Keratinocyte (primary cell): ENCODE measurements around the gene GPATCH2. TPM values are rescaled to one million over a fixed set of nuclear protein-coding genes. Genes with fewer than 3 reads are reported as not detected.
A peak's percentile ranks its signal among the peaks of the same experiment; 100 is the strongest.

Experiments used
- DNase-seq: peaks from one replicate; pipeline ENCODE4 v3.0.0-alpha.2; 2011; ENCODE audit warnings: low read depth, missing footprints, low spot score
- FAIRE-seq: peaks from 2 replicates; lab custom pipeline; 2011; peaks lifted over from hg19 to GRCh38; lab: Jason Lieb, UNC
- H2AFZ ChIP-seq: 2 replicates; pipeline ENCODE4 v1.6.0; 2012; ENCODE audit warnings: low read length, control low read depth, inconsistent platforms; ENCODE audit not compliant: control insufficient read depth
- H3K27ac ChIP-seq: 2 replicates; pipeline ENCODE4 v1.5.1; 2011; ENCODE audit warnings: low read length; ENCODE audit not compliant: control insufficient read depth, insufficient read depth
- H3K27me3 ChIP-seq: 3 replicates; pipeline ENCODE4 v1.6.0; 2011; ENCODE audit warnings: low read length; ENCODE audit not compliant: control insufficient read depth, insufficient read depth; ENCODE audit errors: extremely low read depth
- H3K36me3 ChIP-seq, 2 experiments: 2 replicates in 1 of 2; 3 replicates in 1 of 2; pipeline ENCODE4 v1.5.1; 2011; ENCODE audit warnings: low read length in 2 of 2, mild to moderate bottlenecking in 1 of 2; ENCODE audit not compliant: control insufficient read depth in 2 of 2, insufficient read depth in 2 of 2; ENCODE audit errors: extremely low read depth in 1 of 2
- H3K4me1 ChIP-seq: 3 replicates; pipeline ENCODE4 v1.5.1; 2011; ENCODE audit warnings: low read length; ENCODE audit not compliant: control insufficient read depth, insufficient read depth; ENCODE audit errors: extremely low read depth
- H3K4me2 ChIP-seq: 3 replicates; pipeline ENCODE4 v1.6.0; 2011; ENCODE audit warnings: low read depth, low read length; ENCODE audit not compliant: control insufficient read depth, insufficient read depth; ENCODE audit errors: extremely low read depth
- H3K4me3 ChIP-seq, 3 experiments: fragments of 200-600 bp in 1 of 3; sonication (generic) in 1 of 3; 2 replicates in 2 of 3; 3 replicates in 1 of 3; pipeline ENCODE4 v1.5.1; 2011 to 2016; ENCODE audit warnings: low read length in 3 of 3, mild to moderate bottlenecking in 3 of 3, control low read depth in 2 of 3, inconsistent platforms in 1 of 3, low read depth in 1 of 3, mixed read lengths in 1 of 3, mixed run types in 1 of 3, moderate library complexity in 1 of 3; ENCODE audit not compliant: control insufficient read depth in 2 of 3, insufficient read depth in 2 of 3; ENCODE audit errors: extremely low read depth in 1 of 3
- H3K79me2 ChIP-seq: 2 replicates; pipeline ENCODE4 v1.6.0; 2012; ENCODE audit warnings: low read length; ENCODE audit not compliant: control insufficient read depth, insufficient read depth
- H3K9ac ChIP-seq: 3 replicates; pipeline ENCODE4 v1.6.0; 2011; ENCODE audit warnings: low read length; ENCODE audit not compliant: control insufficient read depth, insufficient read depth; ENCODE audit errors: extremely low read depth
- H3K9me1 ChIP-seq: 3 replicates; pipeline ENCODE4 v1.6.0; 2011; ENCODE audit warnings: low read length; ENCODE audit not compliant: control insufficient read depth, insufficient read depth; ENCODE audit errors: extremely low read depth
- H3K9me3 ChIP-seq: 2 replicates; pipeline ENCODE4 v1.5.1; 2012; ENCODE audit warnings: low read depth, low read length; ENCODE audit not compliant: control insufficient read depth
- H4K20me1 ChIP-seq: 3 replicates; pipeline ENCODE4 v1.6.0; 2011; ENCODE audit warnings: low read length; ENCODE audit not compliant: control insufficient read depth, insufficient read depth; ENCODE audit errors: extremely low read depth
- EZH2 ChIP-seq: IDR thresholded peaks from one replicate; pipeline ENCODE4 v1.6.1; 2012; ENCODE audit warnings: inconsistent platforms, mild to moderate bottlenecking, low read length, moderate library complexity
- dilution Hi-C: fragments of 300-500 bp; cut with MboI; formaldehyde crosslinking; loops from one replicate; pipeline ENCODE4 v1.7.0; 2020; ENCODE audit warnings: low sequenced_read_pairs; ENCODE audit not compliant: extremely low pct_ligation_motif_present
- polyA plus RNA-seq, 5 experiments: library from polyadenylated mRNA; depleted of rRNA in 3 of 5; stranded (reverse) in 3 of 5; stranded (forward) in 1 of 5; unstranded in 1 of 5; fragments of >200 nt; gene quantifications; 1 replicate in 1 of 5; 2 replicates in 3 of 5; 3 replicates in 1 of 5; pipeline versions ENCODE4 v1.2.1 to v1.2.3, GENCODE V29; 2011 to 2012; ENCODE audit warnings: missing spikeins in 2 of 5, low read depth in 1 of 5, low replicate concordance in 1 of 5
- TF ChIP-seq, protein P1 (sequence below), 3 experiments: IDR thresholded peaks in 1 of 3; conservative IDR thresholded peaks in 1 of 3; optimal IDR thresholded peaks in 1 of 3; 2 replicates in 2 of 3; 3 replicates in 1 of 3; pipeline versions ENCODE3 to v1.5.1; 2011; ENCODE audit warnings: low read length in 3 of 3, mild to moderate bottlenecking in 3 of 3, moderate library complexity in 2 of 3, control low read depth in 1 of 3, inconsistent platforms in 1 of 3; ENCODE audit not compliant: insufficient read depth in 2 of 3; ENCODE audit errors: extremely low read depth in 1 of 3

GPATCH2 gene
- polyA plus RNA-seq, 1 donor (not counting 4 experiments of a cell fraction or from before 2014, with no cell fraction given): 15.7 TPM

- DNase-seq (no peak), FAIRE-seq (no peak)
- no peaks in the 10 kb centered on the region for H3K9me3 ChIP-seq
- no peaks in the 10 kb centered on the region for H3K4me1 ChIP-seq
- H3K27ac ChIP-seq: no peak overlapping the region
- H2AFZ ChIP-seq: no peak overlapping the region
- no peaks in the 10 kb centered on the region for H3K9me1 ChIP-seq
- no peak overlapping the region for H3K4me2 ChIP-seq
- peaks cover 1% of the 10 kb centered on the region for H3K79me2 ChIP-seq
- H3K9ac ChIP-seq: no peak overlapping the region
- H3K36me3 ChIP-seq: no peaks in the 10 kb centered on the region
- dilution Hi-C loops: no loop called here
- no peaks in the 10 kb centered on the region for H4K20me1 ChIP-seq
- no peaks in the 10 kb centered on the region for H3K27me3 ChIP-seq
- no peak for TF ChIP-seq EZH2
- TF ChIP-seq, protein P1, sequence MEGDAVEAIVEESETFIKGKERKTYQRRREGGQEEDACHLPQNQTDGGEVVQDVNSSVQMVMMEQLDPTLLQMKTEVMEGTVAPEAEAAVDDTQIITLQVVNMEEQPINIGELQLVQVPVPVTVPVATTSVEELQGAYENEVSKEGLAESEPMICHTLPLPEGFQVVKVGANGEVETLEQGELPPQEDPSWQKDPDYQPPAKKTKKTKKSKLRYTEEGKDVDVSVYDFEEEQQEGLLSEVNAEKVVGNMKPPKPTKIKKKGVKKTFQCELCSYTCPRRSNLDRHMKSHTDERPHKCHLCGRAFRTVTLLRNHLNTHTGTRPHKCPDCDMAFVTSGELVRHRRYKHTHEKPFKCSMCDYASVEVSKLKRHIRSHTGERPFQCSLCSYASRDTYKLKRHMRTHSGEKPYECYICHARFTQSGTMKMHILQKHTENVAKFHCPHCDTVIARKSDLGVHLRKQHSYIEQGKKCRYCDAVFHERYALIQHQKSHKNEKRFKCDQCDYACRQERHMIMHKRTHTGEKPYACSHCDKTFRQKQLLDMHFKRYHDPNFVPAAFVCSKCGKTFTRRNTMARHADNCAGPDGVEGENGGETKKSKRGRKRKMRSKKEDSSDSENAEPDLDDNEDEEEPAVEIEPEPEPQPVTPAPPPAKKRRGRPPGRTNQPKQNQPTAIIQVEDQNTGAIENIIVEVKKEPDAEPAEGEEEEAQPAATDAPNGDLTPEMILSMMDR (optimal IDR thresholded peaks at IDR 0.05 in 1 of 3, IDR thresholded peaks at IDR 0.05 in 1 of 3, conservative IDR thresholded peaks at IDR 0.05 in 1 of 3; ENCODE audit: extremely low read depth in 1 of 3, insufficient read depth in 2 of 3, low read length in 3 of 3): no peak
- no peak overlapping the region for H3K4me3 ChIP-seq
Measured at GRCh38 chr1:217534566-217534965, 96.3 kb downstream of the GPATCH2 start.

DNA sequence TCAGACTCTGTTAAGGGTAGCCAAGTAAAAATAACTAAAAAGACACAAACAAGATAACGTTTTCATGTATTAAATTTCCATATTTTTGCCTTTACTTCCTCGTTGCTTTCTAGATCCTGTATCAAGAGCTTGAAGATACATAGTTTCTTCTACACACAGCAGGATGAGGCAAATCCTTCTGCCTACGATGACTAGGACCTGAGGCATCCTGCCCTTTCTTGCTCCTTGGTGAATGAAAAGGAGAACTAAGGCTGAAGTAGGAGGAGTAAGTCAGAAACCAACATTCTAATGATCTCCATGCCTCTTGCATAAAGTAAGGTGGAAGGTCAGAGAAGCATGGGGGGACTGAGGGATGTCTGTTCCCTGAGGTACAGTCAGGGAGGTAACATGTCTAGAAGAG is 102.6 kb downstream of the GPATCH2 start:
- no peaks in the 10 kb centered on the region for H3K36me3 ChIP-seq
- H3K79me2 ChIP-seq: peaks cover 3% of the 10 kb centered on the region
- H3K9me3 ChIP-seq: no peaks in the 10 kb centered on the region
- peak overlapping the region; percentile 53 for H2AFZ ChIP-seq
- peaks cover 33% of the 10 kb centered on the region for H3K4me1 ChIP-seq
- peak overlapping the region; percentile 79 for H3K27ac ChIP-seq
- DNase-seq (peak; percentile 36), FAIRE-seq (peak; percentile 98)
- TF ChIP-seq EZH2: no peak
- TF ChIP-seq, protein P1 (optimal IDR thresholded peaks at IDR 0.05 in 1 of 3, IDR thresholded peaks at IDR 0.05 in 1 of 3, conservative IDR thresholded peaks at IDR 0.05 in 1 of 3; ENCODE audit: extremely low read depth in 1 of 3, insufficient read depth in 2 of 3, low read length in 3 of 3): no peak
- no peaks in the 10 kb centered on the region for H4K20me1 ChIP-seq
- no peaks in the 10 kb centered on the region for H3K9me1 ChIP-seq
- H3K9ac ChIP-seq: peak overlapping the region; percentile 43
- H3K4me3 ChIP-seq: peak overlapping the region in 2 of 3 experiments; percentile 5 to 45
- H3K4me2 ChIP-seq: peak overlapping the region; percentile 66
- dilution Hi-C loops: no loop called here
- no peaks in the 10 kb centered on the region for H3K27me3 ChIP-seq
